HG02571 (cell line): ENCODE data around the gene CPA2.

Experiments
- ATAC-seq: cut with Tn5 transposase; IDR thresholded peaks from one replicate; pipeline ENCODE4 v1.9.1; 2021; ENCODE audit warnings: mild to moderate bottlenecking, moderate library complexity; ENCODE audit not compliant: unreplicated experiment

CPA2 gene

DNA sequence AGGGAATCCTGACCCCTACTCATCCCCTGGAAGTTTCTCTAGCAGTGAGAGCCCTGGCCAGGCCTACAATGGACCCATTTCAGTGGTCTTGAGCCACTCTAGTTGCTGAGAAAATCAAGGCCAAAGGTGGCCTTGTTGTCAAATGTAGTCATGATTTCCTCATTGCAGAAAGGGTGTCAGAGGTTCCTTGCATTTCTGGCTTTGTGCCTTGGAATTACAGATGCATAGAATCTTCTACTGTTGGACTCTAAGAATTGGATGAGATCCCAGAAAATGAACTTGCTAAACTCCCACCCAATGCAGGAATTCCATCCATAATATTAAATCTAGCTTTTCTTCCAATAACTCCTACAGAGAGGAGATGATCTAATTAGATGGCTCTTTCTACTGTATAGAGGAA lies 12.2 kb downstream of the CPA2 start:
- ATAC-seq, result no peak

DNA sequence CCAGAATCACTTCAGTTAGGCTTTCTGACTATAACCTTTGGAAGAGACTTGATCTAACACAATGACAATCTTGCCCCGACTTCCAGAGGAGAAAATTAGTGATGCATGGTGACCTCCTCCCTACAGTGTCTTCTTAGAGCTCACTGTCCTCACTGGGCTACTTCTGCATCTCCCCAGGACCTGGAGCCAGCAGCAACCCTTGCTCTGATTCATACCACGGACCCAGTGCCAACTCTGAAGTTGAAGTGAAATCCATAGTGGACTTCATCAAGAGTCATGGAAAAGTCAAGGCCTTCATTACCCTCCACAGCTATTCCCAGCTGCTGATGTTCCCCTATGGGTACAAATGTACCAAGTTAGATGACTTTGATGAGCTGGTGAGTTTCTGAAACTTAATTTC lies 12.6 kb downstream of the CPA2 start:
- ATAC-seq, result no peak

- no peak for ATAC-seq
Measured at GRCh38 chr7:130279906-130280305, 13.2 kb downstream of the CPA2 start.

DNA sequence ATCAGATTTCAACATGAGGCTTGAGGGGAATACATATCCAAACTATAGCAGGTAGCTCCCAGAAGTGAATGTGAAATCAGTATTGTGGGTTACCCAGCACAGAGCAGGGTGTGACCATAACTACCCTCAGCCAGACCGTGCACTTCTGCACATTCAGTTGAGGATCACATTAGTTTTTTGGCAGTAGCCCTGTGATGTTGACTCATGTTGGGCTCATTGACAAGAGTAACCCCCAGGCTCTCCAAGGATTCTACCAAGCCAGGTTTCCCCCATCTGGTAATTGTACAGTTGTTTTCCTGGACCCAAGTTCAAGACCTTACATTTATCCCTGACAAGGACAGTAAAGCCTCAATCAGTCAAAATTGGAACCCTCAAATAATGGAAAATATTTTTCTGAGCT lies 14.6 kb downstream of the CPA2 start:
- no peak for ATAC-seq

- no peak for ATAC-seq
Measured at GRCh38 chr7:130286881-130287280, 20.2 kb downstream of the CPA2 start.

DNA sequence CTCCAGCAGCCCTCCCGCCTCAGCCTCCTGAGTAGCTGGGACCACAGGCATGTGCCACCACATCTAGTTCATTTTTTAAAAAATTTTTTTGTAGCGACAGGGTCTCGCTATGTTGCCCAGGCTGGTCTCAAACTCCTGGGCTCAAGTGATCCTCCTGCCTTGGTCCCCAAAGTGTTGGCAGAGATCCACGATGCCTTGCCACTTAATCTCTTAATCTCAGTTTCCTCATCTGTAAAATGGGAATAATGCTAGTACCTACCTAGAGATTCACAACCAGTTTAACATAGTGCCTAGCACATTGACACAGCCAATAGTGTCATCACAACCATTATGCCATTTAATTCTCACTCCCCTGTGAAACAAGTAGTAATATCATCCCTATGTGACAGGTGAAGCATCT lies 21.5 kb downstream of the CPA2 start:
- no peak for ATAC-seq

GRCh38 chr7:130288829-130289228 lies 22.2 kb downstream of the CPA2 start:
- no peak for ATAC-seq

GRCh38 chr7:130289478-130289877 lies 22.8 kb downstream of the CPA2 start:
- no peak for ATAC-seq

DNA sequence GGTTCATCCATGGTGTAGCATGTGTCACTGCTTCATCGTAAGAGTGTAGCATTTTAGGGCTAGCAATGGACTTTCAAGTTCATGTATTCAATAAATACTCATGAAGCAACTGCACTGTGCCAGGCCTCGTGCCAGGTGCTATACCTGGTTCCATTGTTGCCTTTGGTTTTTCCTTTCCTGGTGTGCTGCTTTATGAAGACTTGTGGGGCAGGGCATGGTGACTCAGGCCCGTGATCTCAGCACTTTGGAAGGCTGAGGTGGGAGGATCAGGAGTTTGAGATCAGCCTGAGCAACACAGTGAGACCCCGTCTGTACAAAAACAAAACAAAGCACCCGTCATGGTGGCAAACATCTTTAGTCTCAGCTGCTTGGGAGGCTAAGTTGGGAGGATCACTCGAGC lies 24.1 kb downstream of the CPA2 start:
- no peak for ATAC-seq

DNA sequence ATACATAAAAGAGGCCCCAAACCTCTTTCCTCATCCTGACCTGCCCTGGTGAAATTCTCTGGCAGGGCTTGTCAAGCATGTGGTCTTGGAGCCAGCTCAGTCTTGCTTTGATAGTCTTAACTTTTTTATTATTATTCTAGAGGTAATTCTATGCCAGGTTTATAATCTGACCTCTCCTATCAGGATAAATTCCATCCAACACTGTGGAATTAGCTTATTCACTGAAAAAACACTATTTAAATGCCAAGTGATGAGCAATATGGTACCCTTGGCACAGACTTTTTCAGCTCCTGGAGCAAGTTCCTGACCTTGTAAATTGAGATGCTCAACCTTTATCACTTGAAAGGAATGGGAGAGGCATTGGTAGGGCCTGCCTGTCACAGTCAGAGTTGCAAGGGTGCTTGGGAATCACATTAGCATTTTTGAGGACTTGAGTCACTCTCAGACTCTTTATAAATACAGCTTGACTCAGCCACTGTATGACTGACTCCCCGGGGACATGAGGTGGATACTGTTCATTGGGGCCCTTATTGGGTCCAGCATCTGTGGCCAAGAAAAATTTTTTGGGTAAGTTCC lies 26.1 kb downstream of the CPA2 start, which contains the start of gene CPA4:
Gene CPA4 (plus strand): TSS at position 480 of the 576 bp plus-strand sequence. CDS start 20 bp downstream, at position 500.
- ATAC-seq, result no peak

- ATAC-seq, result no peak
Measured at GRCh38 chr7:130293521-130293920, 26.9 kb downstream of the CPA2 start.

- no peak for ATAC-seq
Measured at GRCh38 chr7:130294314-130294713, 27.7 kb downstream of the CPA2 start.

DNA sequence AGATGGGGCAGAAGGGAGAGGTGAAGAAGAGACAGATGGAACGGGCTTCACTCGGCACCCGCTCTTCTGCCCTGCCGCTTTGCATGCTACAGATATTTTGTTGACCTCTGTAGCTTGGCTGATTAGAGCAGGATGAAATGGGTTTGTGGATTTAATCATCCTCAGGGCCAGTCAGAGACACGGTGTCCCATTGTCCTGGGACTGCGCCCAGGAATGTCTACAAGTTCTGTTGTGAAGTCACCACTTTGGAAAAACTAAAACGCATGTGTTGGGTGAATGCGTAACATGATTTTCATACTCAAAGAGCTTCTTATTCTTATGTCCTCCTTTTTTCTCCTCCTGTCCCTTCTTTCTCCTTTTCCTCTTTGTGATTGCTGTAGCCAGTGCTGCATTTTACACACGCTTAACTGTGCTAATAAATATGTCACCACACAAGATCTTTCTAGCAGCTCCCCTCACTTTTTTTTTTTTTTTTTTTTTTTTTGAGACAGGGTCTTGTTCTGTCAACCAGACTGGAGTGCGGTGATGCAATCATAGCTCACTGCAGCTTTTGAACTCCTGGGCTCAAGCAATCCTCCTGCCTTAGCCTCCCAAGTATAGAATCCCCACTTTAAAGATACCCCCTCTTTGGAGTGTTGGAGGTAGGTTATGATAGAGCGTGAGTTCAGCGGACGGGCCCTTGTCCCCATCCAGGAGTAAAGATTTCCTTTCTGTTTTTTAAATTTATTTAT lies 29.7 kb downstream of the CPA2 start:
- no peak for ATAC-seq

DNA sequence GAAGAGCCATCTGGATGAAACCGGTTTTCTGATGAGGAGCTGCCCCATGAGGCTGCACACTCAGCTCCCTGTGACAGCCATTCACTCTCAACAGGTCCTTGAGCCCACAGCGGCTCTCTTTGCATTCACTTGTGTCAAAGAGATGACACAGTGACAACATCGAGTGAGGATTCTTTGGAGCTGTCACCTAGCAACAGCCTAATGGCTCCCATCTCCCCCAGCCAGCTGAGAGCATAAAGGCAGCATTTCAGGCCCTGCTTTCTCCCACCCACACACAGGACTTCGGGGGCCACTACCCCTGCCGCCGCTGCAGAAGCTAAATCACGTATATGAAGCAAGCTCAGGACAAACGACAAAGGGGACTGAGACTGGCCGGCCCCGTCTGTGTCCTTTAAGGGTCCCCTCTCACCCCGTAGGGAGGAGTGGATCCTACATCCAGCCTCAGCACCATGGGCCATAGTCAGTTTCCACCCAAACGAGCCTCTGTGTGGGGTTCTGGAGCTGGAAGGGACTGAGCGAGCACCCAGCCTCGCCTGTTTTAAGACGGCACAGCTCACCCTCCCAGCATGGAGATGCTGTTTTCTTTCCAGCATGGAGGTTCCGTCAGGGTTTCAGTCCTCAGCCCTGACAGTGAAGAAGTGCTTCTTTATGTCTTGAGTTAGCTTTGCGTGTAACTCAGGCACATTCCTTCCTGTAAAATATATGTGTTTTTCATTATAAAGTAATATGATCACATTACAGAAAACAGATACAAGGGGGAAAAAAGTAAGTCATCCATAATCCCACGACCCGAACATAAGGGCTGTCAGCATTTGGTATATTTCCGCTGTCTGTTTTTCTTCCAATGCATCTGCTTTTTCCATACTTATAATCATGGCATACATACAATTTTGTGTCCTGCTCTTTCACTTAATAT lies 31.2 kb downstream of the CPA2 start:
- no peak for ATAC-seq

GRCh38 chr7:130298544-130299326 lies 32.1 kb downstream of the CPA2 start:
- no peak for ATAC-seq

GRCh38 chr7:130299866-130300265 lies 33.2 kb downstream of the CPA2 start:
- ATAC-seq, result no peak

- ATAC-seq, result no peak
Measured at GRCh38 chr7:130301501-130302020, 34.9 kb downstream of the CPA2 start.

DNA sequence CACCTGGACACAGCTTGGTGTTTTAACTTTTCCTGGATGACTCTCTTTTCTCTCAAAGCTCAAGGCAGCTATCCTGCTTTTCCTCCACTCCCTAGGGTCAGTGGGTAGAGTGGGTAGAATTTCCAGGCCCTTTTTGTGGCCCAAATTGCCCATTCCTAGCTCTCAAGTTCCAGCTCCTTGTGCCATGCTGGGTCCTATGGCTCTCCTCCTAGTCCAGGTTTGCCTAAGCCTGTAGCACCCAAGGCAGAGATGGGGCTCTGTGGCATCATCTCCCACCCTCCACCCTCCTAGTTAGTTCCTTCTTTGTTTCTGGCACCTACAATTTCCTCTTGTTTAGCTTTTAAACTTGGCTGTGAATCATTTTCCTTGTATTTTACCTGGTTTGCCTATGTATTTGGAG lies 36.0 kb downstream of the CPA2 start:
- no peak for ATAC-seq

- no peak for ATAC-seq
Measured at GRCh38 chr7:130303127-130303526, 36.5 kb downstream of the CPA2 start.

DNA sequence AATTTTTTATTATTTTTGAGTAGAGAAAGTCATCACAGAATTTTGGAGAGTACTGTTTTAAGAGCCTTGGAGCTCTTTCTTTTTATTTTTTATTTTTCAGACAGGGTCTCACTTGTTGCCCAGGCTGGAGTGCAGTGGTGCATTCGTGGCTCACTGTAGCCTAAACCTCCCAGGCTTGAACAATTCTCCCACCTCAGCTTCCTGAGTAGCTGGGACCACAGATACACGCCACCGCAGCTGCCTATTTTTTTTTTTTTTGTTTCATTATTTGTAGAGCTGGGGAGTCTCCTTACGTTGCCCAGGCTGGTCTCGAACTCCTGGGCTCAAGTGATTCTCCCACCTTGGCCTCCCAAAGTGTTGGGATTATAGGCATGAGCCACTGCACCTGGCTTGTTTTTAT lies 36.9 kb downstream of the CPA2 start:
- no peak for ATAC-seq

- ATAC-seq, result no peak
Measured at GRCh38 chr7:130303982-130304381, 37.3 kb downstream of the CPA2 start.
